SK-N-MC (cell line): ENCODE data around the gene SHC3.

Experiments used
- DNase-seq: peaks from one replicate; pipeline ENCODE4 v3.0.0-alpha.2; 2011; ENCODE audit warnings: low read depth, low spot score
- H3K27ac ChIP-seq: fragments of 200-600 bp; sonication (generic); 2 replicates; pipeline ENCODE4 v1.5.1; 2016; ENCODE audit warnings: mixed run types
- H3K36me3 ChIP-seq: fragments of 200-600 bp; sonication (generic); 2 replicates; pipeline ENCODE4 v1.6.1; 2017; ENCODE audit warnings: antibody characterized with exemption, low read length, mixed read lengths; ENCODE audit not compliant: insufficient read depth
- H3K4me3 ChIP-seq: fragments of 200-600 bp; sonication (generic); 2 replicates; pipeline ENCODE4 v1.5.1; 2016
- H3K9ac ChIP-seq: fragments of 200-600 bp; sonication (generic); 2 replicates; pipeline ENCODE4 v1.8.0; 2017; ENCODE audit warnings: mixed run types, mixed read lengths; ENCODE audit not compliant: insufficient read length
- H3K9me3 ChIP-seq: fragments of 200-600 bp; sonication (generic); 2 replicates; pipeline ENCODE4 v1.6.1; 2017; ENCODE audit warnings: low read depth, mild to moderate bottlenecking, antibody characterized with exemption, low read length, moderate library complexity, mixed read lengths
- EZH2 ChIP-seq: fragments of 200-600 bp; sonication (generic); IDR thresholded peaks from one replicate; pipeline ENCODE4 v1.6.1; 2017; ENCODE audit warnings: antibody characterized with exemption
- FOXP2 ChIP-seq: optimal IDR thresholded peaks from 2 replicates; pipeline ENCODE3; 2011; ENCODE audit warnings: mild to moderate bottlenecking, moderate library complexity; ENCODE audit not compliant: insufficient read depth; ENCODE audit errors: extremely low read length, control extremely low read depth
- POLR2AphosphoS5 ChIP-seq: IDR thresholded peaks from 2 replicates; pipeline ENCODE4 v1.6.1; 2012; ENCODE audit warnings: mild to moderate bottlenecking, low read depth, low read length, borderline replicate concordance

SHC3 gene

DNA sequence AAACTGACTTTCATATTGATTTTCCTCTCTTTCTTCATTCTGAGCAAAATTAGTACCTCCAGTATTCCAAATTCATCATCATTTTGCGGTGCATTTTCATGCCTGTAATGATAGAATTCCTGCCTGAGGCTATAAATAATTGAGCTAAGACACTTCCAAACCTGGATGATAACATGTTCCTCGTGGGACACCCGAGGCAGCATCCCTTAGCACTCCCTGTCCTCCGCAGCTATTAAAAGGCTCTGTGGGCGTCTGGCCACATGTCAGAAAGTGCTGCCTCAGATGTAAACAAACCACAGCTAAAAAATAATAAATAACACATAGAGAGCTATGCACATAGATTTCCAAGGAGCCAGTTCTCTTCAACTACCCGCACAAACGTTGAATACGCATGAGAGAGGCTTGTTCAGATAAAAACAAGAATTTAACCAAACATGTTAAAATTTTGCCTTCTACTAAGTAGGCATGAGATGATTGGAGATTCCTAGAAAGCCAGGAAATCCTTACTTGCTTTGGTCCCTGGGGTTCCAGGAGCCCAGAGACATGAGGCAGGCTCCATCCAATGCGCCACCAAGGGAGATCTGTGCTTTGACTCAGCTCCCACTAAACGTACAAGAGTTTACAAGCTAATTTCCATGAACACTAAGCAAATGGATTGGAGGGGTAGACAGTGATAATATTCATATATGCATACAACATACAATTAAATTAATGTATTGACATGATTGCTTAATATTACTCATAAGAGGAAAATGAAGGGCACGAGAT lies 82.7 kb downstream of the SHC3 start:
- Histone ChIP-seq H3K36me3 (no peaks in the 10 kb centered on the region), H3K9ac (no peak overlapping the region), H3K9me3 (no peaks in the 10 kb centered on the region), H3K27ac (no peak overlapping the region), H3K4me3 (no peak overlapping the region)
- no peak for DNase-seq
- TF ChIP-seq POLR2AphosphoS5 (no peak), FOXP2 (no peak), EZH2 (no peak)

DNA sequence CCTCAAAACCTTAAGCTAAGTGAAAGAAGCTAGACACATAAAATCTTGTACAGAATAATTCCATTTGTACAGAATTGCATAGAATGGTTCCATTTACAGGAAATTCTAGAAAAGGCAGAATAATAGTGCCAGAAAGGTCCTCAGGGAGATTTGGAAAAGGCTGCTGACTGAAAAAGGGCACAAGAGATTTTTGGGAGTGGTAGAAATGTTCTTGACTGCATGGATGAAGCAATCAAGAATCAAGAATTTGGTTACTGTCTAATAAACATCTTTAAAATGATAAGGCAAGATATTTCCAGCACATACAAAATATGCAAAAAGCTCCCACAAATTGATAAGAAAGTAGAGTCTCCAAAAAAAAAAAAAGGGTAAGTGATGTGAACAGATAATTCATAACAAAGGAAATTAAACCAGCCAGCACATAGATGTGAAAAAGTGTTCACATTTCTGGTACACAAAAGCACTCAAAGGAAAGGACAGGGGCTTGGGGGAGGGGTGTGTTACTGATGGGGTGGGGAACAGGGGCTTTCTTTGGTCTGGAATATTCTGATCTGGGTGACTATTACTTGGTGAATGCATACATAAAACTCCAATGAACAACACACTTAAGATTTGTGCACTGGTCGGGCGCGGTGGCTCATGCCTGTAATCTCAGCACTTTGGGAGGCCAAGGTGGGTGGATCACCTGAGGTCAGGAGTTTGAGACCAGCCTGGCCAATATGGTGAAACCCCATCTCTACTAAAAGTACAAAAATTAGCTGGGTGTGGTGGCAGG lies 85.2 kb downstream of the SHC3 start:
- TF ChIP-seq FOXP2 = no peak
- no peak for TF ChIP-seq EZH2
- Histone ChIP-seq H3K9ac (no peak overlapping the region), H3K27ac (no peak overlapping the region), H3K4me3 (no peak overlapping the region), H3K9me3 (no peaks in the 10 kb centered on the region), H3K36me3 (no peaks in the 10 kb centered on the region)
- DNase-seq = no peak

DNA sequence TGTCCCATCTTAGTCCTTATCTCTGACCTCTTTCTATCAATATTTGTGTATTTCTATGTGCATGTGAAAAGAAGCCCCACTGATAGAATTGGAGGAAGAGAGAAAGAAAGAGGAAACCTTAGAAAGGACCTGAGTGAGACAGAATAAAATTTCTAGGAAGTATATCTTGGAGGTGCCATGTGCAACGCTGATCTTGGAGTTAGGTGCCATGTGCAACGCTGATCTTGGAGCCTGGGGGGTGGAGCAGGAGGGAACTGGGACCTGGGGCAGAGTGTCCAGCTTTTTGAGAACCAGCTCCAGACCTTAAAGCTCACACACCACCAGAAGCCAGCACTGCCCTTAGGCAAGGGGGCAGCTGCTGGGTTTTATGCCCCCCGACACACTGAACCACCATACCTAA lies 89.4 kb downstream of the SHC3 start:
- H3K9ac ChIP-seq = no peak overlapping the region
- H3K9me3 ChIP-seq = no peaks in the 10 kb centered on the region
- H3K27ac ChIP-seq = no peak overlapping the region
- no peak overlapping the region for H3K4me3 ChIP-seq
- TF ChIP-seq POLR2AphosphoS5 = no peak
- no peak for TF ChIP-seq EZH2
- no peak for TF ChIP-seq FOXP2
- H3K36me3 ChIP-seq = no peaks in the 10 kb centered on the region
- DNase-seq = no peak

DNA sequence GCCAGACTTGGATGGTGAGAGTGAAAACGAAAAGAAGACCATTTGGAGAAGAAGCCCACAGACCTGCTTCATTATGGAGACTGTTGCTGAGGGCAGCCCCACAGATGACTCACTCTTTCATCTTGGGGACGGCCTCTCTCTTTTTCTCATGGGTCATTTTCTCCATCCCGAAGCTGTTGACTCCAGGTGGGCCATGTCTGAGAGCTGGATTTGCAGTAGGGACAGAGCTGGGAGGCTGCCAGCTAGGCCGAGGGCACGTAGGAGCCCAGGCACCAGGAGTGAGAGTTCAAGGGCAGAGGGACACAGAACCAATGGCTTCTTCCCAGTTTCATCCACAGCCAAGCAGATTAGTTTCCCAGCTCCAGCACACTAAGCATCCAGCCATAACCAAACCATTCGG lies 95.0 kb downstream of the SHC3 start:
- H3K9me3 ChIP-seq = no peaks in the 10 kb centered on the region
- no peak for DNase-seq
- H3K27ac ChIP-seq = no peak overlapping the region
- H3K9ac ChIP-seq = no peak overlapping the region
- TF ChIP-seq POLR2AphosphoS5 = no peak
- TF ChIP-seq EZH2 = no peak
- no peak for TF ChIP-seq FOXP2
- no peak overlapping the region for H3K4me3 ChIP-seq
- no peaks in the 10 kb centered on the region for H3K36me3 ChIP-seq

DNA sequence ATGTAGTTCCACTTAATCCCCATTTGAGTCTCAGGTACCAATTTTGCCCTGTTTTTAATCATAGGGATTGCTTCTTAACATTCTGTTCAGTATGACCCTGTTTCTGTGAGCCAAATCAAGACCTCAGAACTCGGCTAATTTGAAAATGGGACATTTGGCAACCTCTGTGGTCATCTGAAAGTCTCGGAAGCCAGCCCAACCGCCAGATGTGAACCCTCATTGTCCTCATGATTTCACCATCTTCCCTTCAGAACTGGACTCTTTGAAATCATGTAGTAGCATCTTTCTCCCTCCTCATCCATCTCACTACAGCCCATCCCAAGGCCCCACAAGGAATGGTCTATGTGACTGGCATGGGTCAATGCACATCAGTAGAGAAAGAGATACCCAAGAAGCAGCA lies 98.4 kb downstream of the SHC3 start:
- Histone ChIP-seq H3K36me3 (no peaks in the 10 kb centered on the region), H3K4me3 (no peak overlapping the region), H3K9ac (no peak overlapping the region), H3K9me3 (no peaks in the 10 kb centered on the region), H3K27ac (no peak overlapping the region)
- TF ChIP-seq POLR2AphosphoS5 (no peak), FOXP2 (no peak), EZH2 (no peak)
- no peak for DNase-seq

DNA sequence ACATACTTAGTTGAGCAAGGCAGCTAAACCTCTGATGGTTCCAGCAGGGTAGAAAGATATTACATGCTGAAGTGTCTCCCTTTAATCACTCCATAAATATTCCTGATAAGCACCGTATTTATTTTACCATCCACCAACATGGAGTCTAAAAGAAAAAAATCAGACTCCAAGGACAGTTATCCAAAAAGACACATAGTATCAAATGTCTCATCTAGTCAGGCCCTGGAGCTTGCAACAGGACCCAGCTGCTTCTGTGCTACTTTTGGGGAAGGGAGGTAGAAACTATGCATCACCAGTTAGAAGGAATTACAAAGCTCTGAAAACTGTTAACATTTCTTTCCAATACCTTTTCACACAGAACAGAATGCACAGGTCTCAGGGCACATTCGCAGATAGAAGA lies 99.2 kb downstream of the SHC3 start:
- Histone ChIP-seq H3K36me3 (no peaks in the 10 kb centered on the region), H3K4me3 (no peak overlapping the region), H3K27ac (no peak overlapping the region), H3K9ac (no peak overlapping the region), H3K9me3 (no peaks in the 10 kb centered on the region)
- DNase-seq = no peak
- TF ChIP-seq EZH2 (no peak), POLR2AphosphoS5 (no peak)

DNA sequence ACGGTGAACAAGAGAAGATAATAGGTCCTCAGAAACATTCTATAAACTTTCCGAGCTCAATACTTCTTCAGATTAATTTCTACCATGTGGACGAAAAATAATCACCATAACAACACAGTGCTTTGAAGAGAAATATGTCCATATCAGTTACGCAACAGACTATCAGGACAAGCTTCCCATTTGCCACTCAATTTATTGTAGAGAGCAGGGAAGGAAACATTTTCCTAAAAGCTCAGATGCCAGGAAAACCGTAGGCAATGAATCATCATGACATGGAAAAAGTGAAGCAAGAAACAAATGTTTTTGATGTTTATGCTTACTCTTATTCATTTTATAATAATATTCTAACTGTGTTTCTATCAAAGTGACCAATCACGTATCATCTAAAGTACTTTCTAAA lies 99.8 kb downstream of the SHC3 start:
- Histone ChIP-seq H3K36me3 (no peaks in the 10 kb centered on the region), H3K9ac (no peak overlapping the region), H3K27ac (no peak overlapping the region), H3K4me3 (no peak overlapping the region), H3K9me3 (no peaks in the 10 kb centered on the region)
- DNase-seq = no peak
- TF ChIP-seq EZH2 = no peak
- TF ChIP-seq FOXP2 = no peak
- no peak for TF ChIP-seq POLR2AphosphoS5

DNA sequence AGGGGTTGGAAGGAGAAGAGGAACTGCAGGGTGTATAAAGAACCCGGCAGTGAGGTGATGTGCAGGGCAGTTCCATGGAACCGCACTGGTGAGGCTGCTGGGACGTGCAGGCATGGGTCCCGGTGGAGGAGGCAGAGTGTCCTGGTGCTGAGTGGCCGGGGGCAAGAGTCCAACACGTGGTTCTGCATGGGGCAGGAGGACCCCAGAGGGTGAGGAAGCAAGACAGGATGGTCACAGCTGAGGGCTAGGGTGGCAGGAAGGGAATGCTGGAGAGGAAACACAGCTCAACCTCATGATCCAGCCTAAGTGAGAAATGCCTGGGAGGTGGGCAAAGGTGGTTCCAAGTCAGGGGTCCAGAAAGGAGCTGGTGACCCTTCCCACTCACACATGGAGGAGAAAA lies 100.2 kb downstream of the SHC3 start:
- no peaks in the 10 kb centered on the region for H3K36me3 ChIP-seq
- no peaks in the 10 kb centered on the region for H3K9me3 ChIP-seq
- no peak for TF ChIP-seq EZH2
- no peak for TF ChIP-seq POLR2AphosphoS5
- TF ChIP-seq FOXP2 = no peak
- no peak overlapping the region for H3K27ac ChIP-seq
- H3K4me3 ChIP-seq = no peak overlapping the region
- no peak overlapping the region for H3K9ac ChIP-seq
- DNase-seq = no peak
